NCI-H526 (cell line): ENCODE measurements around the gene GPC6.
A peak's percentile ranks its signal among the peaks of the same experiment; 100 is the strongest.
"Not testable (repeated sequence)": the region's sequence is repeated elsewhere in the genome, so short reads cannot be mapped to it uniquely, and the experiment has no call there.

ENCODE experiments used
- DNase-seq, 2 experiments: peaks; one replicate each; lab custom pipeline; 2025; lab: John Stamatoyannopoulos, UW

GPC6 gene

DNA sequence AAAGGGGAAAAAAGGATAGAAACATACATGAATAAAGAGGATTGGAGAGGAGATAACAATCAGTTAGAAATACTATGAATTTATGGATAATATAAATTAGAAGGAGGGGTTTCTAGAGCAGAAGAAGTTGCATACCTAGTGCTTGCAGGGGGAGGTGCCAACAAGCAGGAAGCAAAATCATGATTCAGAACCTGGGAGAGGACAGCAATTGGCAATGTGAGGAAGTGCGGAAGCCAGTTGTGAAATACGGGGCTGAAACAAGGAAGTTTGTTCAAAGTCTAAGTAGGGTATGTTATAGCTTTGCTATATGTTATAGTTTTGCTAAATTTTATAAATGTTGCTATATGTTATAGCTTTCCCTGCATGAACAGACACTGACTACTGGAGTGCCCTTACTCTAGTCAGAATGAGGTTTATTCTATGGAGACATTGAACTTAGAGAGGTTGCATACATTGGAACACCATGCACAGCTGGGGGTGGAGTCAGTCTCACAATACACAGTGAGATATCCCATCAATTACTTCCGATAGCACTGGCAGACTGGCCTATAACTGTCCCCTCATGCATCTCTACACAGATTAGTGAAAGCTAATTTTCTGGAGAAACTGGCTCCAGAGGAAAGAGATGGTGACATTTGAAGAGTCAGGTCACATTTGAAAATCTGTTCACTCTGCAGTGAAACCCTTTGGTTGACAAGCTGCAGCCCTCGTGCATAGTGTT lies 92.1 kb downstream of the GPC6 start:
- DNase-seq, result no peak

DNA sequence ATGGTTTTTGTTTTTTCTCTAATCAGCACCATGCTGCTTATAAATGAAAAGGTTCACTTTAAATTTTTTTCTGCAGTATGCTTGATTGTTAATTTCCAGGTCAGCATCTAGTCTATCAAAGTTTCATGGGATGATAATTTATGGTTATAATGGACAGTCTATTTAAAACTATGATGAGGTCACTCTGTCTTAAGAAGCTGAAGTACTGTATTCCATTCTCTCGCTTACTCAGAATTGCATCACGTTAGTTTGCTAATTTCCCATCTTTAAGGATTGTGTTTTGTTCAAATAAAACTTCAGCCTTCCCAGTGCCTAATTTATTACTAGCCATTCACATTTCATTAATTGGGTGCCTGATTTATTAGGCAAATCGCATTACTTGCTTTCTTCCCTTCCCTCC lies 94.3 kb downstream of the GPC6 start:
- no peak for DNase-seq

DNA sequence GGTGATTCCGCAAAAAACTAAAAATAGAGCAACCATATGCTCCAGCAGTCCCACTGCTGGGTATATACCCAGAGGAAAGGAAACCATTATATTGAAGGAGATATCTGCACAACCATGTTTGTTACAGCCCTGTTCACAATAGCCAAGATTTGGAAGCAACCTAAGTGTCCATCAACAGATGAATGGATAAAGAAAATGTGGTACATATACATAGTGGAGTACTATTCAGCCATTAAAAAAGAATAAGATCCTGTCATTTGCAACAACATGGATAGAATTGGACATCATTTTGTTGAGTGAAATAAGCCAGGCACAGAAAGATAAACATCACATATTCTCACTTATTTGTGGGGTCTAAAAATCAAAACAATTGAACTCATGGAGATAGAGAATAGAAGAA lies 97.3 kb downstream of the GPC6 start:
- not testable (repeated sequence) for DNase-seq

GRCh38 chr13:93325303-93326233 lies 99.0 kb downstream of the GPC6 start:
- no peak for DNase-seq

DNA sequence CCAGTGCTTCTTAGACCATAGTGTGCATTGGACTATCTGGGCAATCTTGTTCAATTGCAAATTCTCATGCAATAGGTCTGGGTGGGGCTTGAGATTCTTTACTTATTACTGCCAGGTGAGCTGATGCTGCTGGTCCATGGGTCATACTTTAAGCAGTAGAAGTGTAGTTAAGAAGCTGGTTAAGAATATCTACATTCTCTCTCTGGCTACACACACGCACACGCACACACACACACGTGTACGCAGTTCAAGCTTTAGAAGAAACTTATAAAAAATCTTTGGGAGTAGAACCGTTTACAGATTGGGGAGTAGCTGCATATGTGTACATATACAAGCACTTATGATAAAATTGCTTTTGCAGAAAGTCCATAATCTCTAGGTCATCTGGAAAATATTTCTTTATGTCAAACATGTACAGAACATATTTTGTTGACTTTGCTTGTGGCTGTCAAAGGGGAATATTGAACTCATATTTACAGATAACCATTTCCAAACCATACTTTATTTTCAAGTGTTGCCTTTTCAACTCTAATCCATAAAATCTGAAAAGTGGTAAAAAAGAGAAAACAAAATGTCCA lies 99.7 kb downstream of the GPC6 start:
- no peak for DNase-seq

DNA sequence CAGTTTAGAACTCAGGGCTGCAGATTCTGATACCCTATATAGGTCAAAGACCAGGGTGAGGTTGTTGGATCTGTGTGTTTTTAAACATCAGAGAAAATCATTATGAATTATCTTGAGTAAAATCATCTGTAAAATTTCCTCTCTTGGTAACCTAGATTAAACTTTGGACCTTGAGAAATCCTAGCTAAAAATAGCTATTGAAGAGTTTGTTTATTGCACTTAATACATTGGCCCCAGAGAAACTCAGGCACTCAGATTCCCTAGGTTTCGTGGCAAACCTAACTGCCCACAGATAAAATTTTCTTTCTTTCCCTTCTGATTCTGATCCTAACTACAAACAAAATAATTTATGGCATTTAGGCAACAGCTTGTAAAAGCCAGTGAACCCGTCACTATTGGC lies 102.3 kb downstream of the GPC6 start:
- no peak for DNase-seq

- no peak for DNase-seq
These were observed 110.1 kb downstream of the GPC6 start for GRCh38 chr13:93336728-93337127.

GRCh38 chr13:93338030-93338429 lies 111.4 kb downstream of the GPC6 start:
- no peak for DNase-seq

DNA sequence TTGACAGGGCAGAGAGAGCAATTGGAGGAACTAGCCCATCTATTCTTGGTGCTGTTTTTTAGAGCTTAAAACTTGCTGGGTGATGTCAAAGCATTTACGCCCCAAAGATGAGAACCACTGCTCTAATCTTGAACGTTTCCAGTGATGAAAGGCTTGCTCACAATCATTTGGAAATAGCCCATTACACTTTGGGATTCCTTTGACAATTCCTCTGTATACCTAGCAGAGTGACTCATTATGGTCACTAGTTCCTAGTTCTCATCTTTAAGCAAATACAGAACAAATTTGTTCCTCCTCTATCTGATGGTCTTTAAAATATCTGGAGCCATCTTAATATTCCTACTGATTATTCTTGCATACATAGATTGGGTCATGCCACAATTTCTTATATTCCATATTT lies 112.3 kb downstream of the GPC6 start:
- no peak for DNase-seq

- DNase-seq, result peak; percentile 14 to 31
These were observed 112.9 kb downstream of the GPC6 start for GRCh38 chr13:93339550-93339949.

DNA sequence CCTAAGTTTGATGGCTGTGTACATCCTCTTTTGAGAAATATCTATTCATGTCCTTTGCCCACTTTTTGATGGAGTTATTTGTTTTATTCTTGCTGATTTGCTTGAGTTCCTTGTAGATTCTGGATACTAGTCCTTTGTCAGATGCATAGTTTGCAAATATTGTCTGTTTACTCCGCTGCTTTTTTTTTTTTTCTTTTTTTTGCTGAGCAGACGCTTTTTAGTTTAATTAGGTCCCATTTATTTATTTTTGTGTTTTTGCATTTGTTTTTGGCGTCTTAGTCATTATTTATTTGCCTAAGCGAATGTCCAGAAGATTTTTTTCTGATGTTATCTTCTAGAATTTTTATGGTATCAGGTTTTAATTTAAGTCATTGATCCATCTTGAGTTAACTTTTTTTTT lies 114.9 kb downstream of the GPC6 start:
- DNase-seq, result no peak

- peak in 1 of 2 experiments; percentile 25 for DNase-seq
These were observed 116.5 kb downstream of the GPC6 start for GRCh38 chr13:93343097-93343496.

- no peak for DNase-seq
These were observed 117.6 kb downstream of the GPC6 start for GRCh38 chr13:93344048-93344705.

DNA sequence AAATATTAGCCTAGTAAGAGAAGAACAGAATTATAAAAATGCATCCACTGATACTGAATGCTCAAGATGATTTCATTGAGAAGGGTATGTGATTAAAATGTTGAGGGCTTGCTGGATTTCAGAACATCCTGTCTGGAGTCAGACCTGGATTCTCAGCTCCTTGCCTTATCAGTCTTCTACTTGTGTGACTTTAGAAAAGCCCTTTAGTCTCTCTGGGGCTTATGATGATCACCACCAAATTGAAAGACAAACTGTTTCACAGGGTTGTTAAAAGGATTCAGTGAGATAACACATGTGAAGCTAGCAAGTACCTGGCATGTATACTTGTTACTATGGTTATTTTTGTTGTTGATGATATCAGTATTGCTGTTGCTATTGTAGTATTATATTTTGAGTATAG lies 118.4 kb downstream of the GPC6 start:
- DNase-seq, result no peak

- no peak for DNase-seq
These were observed 119.2 kb downstream of the GPC6 start for GRCh38 chr13:93345770-93346169.

- no peak for DNase-seq
These were observed 126.0 kb downstream of the GPC6 start for GRCh38 chr13:93352616-93353015.

GRCh38 chr13:93355094-93355493 lies 128.5 kb downstream of the GPC6 start:
- DNase-seq, result no peak

DNA sequence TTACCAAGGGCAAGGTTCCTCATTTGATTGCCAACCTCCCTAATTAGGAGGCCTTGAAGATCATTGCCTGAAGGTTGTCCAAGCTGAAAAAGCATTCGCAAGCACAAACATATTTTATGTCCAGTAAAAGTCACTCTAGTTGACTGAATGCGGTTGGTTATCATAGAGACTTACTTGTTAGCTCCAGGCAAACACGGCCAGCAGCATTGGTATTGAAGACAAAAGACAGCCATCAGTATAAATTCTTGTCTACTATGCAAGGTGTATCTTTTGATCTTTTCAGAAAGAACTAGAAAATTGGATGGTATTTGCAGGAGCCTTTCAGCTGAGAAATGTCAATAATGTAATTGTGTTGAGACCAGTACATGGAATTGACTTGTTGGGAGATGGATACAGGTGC lies 129.9 kb downstream of the GPC6 start:
- no peak for DNase-seq

DNA sequence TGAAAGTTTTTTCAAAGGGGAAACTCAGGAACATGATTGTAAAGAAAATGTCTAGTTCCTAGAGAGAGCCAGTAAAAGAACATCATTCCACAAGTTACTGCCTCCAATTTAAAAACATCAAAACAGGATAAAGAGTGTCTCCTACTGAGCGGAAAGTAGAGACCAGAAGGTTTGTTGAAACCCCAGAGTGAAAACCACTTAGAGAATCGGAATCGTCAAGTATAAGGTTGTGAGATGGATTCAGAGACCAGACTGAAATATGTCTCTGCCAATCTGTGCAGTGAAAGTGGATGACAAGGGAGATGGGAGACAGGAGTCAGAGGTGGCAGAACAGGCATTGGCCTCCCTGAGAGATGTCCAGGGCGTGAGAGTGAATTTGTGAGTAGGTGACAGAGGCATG lies 133.4 kb downstream of the GPC6 start:
- no peak for DNase-seq

DNA sequence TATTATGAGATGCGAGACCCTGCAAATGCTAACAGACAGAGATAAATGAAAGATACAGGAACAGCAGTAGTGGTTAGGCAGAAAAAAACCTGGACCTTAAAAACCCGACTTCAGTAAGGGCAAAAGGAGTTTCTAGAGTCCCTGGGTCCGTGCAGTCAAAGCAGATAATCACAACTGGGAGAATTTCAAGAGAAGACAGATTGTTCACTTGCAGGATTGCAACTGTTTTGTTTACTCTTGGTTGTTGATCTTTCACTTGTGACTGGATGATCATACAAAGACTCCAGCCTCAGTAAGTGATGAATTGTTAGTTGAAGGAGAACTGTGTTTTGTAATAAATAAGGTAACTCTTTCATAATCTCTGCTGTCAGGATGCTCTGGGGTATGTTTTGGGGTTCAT lies 135.1 kb downstream of the GPC6 start:
- no peak for DNase-seq

DNA sequence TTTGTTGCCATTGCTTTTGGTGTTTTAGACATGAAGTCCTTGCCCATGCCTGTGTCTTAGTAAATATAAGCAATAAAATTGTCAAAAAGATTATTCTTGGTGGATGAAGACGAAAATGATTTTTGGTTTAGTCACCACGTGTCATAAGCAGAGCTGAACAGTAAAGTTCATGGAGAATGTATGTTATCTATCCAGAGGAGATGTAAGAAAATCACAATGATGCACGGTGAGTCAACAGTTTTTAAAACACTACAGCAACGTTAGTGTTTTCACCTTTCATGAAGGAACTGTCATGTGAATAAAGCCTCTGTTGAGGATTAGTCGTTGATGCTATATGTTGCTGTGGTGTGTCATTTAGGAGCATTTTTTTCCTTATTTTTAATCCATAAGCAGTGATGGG lies 137.6 kb downstream of the GPC6 start:
- DNase-seq, result no peak

GRCh38 chr13:93368296-93368695 lies 141.7 kb downstream of the GPC6 start:
- no peak for DNase-seq
